GM12872 (cell line): ENCODE data around the gene CPED1.

ENCODE experiments used
- CTCF ChIP-seq: IDR thresholded peaks from 3 replicates; pipeline ENCODE4 v1.5.1; 2011; ENCODE audit warnings: low read depth, mild to moderate bottlenecking, low read length, moderate library complexity; ENCODE audit not compliant: insufficient read depth

The CPED1 gene

GRCh38 chr7:121069346-121070100, 81.0 kb downstream of the CPED1 start:
- no peak for TF ChIP-seq CTCF

GRCh38 chr7:121071132-121071531, 82.6 kb downstream of the CPED1 start:
- no peak for TF ChIP-seq CTCF

GRCh38 chr7:121071662-121072061, 83.2 kb downstream of the CPED1 start:
- no peak for TF ChIP-seq CTCF

GRCh38 chr7:121072826-121073225, 84.3 kb downstream of the CPED1 start:
- TF ChIP-seq CTCF, result no peak

GRCh38 chr7:121073463-121074099, 85.1 kb downstream of the CPED1 start:
- TF ChIP-seq CTCF, result no peak

- no peak for TF ChIP-seq CTCF
These were observed 87.4 kb downstream of the CPED1 start for GRCh38 chr7:121075952-121076349.

GRCh38 chr7:121076350-121077164, 88.0 kb downstream of the CPED1 start:
- no peak for TF ChIP-seq CTCF
